Non-pigmented ciliary epithelial cell (primary cell): ENCODE measurements around the gene CPSF2.
A peak's percentile ranks its signal among the peaks of the same experiment; 100 is the strongest.

ENCODE experiments used
- DNase-seq: peaks from one replicate; pipeline ENCODE4 v3.0.0-alpha.2; 2010; ENCODE audit warnings: low read depth

Gene CPSF2

DNA sequence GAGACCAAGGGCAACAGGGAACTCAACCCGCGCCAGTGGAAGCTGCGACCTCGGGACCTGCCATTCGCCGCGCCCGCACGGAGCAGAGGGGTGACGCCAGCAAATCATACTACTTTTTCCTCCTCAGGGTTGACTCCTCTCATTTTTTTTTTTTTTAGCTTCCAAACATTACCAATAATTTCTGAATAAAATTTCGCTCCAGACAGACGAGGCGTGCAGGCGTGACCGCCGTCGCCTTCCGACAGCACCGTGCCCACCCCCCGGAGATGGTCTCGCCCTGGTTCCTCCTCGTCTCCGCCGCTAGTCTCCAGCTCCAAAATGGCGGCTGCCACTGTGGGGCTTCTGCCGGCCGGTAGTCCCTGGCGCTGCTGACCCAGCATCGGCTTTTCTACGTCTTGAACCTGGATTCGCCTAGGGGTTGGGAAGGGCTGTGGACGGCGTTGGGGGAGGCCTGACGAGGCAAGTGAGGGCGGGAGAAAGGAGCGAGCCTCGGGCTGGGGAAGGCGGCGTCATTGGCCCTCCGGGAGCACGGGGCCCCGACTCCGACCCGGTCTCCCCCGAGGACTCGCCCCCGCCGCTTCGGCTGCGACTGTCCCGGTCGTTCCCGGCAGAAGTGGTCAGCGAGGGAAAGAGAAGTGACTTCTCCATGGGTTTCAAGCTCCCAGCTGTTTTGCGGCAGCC lies at the start of gene CPSF2, which contains the start of gene NDUFB1:
CPSF2 (plus strand) TSS at position 300 of the 681 bp plus-strand sequence. CDS start 9,016 bp downstream, outside the sequence.
NDUFB1 (minus strand) TSS at position 37 of the 681 bp plus-strand sequence. CDS start 4,069 bp downstream, outside the sequence.
- no peak for DNase-seq

DNA sequence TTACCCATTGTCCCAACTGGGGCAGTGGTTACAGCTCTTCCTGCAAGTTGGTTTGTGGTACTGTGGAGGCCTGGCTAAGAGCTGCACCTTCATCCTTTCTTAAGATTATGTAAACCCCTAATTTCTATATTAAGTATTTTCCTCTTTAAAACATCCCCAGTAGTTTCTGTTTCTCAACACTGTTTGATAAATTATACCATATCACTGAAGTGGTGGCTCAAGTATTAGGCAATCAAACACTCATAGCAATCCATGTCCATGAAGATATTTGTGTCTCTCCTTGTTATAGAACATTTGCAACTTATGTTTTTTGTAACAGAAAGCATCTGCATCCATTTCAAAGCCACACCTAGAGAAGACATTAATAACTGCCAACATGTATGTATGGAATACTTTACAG lies 47.2 kb upstream of the CPSF2 start:
- no peak for DNase-seq

DNA sequence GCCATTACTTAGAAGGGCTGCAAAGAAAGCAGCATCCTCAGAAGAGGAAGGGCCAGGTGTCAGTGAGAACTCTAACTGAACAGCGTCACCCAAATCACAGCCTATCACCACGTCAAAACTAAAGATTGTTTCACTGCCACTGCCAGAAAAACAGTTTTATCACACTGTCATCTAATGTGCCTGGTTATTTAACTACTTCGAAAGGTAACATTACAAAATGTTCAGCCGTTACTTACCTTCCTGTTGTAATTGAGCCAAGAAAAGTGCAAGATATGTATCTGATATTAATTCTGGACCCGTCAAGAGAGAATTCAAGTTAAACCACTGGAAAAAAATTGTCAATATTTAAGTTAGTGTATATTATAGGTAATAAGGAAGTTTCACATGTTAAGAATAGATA lies 33.3 kb upstream of the CPSF2 start:
- DNase-seq: no peak

DNA sequence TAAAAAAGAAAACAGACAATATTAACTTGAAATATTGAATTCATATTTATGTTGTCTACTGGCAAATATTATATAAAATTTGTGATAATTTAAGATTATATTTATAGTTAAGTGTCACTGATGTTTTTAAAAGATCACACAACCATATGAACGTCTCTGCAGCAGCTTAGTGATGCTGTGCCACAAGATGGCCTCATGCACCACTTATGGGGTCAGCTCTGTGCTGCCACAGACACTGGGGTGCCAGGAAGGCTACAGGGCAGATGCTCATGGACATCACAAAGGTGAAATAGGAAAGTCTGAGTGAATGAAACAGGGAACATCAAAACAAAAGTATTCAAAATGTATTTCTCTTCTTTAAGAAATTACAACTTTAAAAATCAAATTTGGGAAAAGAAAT lies 28.4 kb upstream of the CPSF2 start:
- no peak for DNase-seq

DNA sequence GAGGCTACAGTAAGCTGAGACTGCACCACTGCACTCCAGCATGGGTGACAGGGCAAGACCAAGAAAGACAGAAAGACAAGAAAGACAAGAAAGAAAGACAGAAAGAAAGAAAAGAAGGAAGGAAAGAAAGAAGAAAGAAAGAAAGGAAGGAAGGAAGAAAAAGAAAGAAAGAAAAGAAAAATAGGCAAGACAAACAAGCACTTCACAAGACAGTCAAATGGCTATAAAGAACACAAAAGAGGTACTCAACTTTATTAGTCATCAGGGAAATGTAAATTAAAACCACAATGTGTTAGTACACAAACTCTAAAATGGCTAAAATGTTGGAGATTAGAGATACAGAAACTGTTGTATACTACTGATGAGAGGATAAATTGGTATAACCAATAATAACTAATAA lies 22.0 kb upstream of the CPSF2 start:
- no peak for DNase-seq

DNA sequence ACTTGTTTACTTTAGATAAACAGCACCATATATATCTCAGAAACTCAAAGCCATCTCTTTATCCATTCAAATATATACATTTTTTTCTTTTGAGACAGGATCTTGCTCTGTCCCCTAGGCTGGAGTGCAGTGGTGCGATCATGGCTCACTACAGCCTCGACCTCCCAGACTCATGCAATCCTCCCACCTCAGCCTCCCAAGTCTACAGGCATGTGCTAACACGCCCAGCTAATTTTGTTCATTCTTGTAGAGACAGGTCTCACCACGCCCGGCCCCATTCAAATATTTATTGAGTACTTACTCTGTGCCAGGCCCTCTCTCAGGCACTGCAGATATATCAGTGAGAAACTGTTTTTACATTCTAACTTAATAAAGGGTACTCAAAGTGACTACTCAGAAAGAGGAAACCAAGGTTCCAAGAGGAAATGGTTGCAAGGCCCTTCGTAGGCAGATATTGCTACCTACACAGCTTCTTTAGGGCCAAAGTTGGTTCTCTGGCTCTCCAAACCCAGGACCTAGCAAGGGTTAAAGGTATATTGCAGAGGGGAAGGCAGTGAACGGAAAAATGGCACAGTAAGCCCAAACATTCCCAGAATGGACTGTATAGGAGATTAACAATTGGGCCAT lies 18.3 kb upstream of the CPSF2 start:
- DNase-seq: no peak

DNA sequence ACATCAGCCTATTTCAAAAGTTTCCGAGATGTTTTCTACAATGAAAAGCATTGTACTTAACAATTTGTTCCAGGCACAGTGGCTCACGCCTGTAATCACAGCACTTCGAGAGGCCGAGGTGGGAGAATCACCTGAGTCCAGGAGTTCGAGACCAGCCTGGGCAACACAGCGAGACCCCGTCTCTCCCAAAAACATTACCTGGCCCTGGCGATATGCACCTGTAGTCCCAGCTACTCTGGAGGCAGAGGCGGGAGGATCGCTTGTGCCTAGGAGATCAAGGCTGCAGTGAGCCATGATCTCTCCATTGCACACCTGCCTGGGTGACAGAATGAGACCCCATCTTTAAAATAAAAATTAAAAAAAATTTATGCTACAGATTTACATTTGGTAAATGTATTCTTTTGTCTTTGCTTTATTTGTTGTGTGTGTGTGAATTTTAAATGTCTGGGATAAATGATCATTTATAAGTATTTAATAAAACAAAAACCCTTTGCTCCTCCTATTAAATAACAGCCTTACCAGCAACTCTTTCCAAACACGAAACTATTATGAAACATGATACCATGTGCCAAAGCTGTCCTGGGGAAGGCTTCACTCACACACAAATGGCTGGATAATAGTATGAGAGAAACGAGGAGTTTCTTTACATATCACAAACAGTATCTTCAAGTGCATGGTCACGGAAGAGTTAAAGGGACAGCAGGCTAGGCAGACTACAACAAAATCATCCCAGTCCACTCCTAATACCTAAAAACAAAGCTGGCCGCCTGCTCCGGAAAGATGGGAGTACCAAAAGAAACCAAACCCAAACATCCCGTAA lies 16.5 kb upstream of the CPSF2 start:
- no peak for DNase-seq

DNA sequence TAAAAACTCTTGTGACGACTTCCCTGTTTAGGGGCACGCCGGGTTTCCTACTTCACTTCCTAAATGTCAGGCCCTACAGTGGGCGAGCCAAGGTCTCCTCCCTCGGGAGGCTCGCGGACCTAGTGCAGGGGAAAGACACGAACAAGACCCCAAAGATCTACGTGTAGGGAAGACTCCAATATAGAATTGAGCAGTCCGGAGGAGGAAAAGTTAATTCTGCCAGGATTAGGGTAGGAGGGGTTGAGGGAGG lies 16.0 kb upstream of the CPSF2 start:
- no peak for DNase-seq

DNA sequence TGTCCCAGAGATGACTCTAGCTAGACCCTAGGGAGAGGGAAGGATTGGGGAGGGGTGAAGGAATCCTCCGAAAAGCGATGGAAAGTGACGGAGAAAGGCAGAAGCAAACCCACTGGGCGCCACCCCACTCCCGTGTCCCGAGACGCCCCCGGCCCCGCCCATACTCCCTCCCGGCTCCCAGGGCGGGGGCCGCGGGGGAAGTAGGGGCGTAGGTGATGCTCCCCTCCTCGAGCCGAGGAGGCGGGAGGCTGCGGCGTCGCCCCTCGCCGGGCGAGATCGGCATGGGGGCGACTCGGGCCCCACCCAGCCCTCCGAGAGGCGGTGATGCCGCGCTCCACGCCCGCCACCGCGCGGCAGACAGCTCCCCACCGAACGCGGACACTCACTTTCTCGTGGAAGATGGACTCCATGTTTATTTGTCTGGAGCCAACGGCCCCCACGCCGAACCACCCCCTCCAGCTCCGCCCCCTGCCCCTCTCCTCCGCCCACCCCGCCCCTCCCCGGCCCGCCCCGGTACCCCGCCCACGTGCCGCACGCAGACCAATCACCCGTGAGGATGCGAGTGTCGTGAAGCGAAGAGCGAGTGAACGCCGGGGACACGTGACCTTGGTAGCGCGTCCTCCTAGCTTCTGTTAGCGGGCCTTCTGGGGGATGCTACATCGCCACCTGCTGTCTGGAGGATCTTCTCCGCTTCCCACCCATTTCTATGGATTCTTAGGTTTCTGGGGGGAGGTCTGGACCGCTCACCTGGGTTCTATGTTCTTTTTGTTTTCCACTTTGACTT lies 15.4 kb upstream of the CPSF2 start, which contains the start of gene ATXN3:
ATXN3 (minus strand) TSS at position 440 of the 784 bp plus-strand sequence; CDS start at position 410, 30 bp downstream.
- DNase-seq: peak; percentile 96

DNA sequence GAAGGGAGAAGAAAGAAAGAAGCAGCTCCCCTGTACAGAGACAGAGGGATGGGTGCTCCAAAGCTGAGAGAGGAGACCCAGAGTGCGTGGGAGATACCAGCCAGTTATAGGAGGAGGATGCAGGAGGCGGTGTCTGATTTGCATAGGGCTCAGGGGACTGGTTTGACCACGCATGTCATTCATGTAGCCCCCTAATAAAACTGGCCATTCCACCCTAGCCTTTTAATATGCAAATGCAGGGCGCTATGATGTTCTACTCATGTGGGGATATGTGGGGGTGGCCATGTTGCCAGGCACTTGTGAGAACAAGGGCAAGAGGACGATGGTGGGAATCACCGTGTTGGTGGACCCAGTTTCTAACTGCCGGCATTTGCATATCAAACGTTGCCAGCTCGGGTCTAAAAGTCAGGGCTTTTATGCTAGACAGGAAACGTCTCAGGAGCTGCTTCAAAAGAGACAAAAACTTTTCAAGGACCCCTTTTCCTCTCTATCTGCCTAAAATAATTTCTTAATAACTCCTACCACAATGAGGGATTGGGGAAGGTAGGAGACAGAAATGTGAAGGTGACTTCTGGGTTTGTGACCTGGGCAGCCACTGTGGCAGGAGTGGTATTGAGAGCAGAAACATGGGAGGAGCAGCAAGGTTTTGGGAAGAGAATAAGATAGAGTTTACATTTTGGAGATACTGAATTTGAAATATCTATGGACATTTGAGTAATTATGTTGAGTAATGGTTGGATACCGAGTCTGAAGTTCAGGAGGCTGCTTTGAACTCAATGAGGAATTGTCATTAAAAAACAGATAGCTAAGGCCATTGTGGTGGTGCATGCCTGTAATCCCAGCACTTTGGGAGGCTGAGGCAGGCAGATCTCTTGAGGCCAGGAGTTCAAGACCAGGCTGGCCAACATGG lies 13.2 kb upstream of the CPSF2 start:
- no peak for DNase-seq

DNA sequence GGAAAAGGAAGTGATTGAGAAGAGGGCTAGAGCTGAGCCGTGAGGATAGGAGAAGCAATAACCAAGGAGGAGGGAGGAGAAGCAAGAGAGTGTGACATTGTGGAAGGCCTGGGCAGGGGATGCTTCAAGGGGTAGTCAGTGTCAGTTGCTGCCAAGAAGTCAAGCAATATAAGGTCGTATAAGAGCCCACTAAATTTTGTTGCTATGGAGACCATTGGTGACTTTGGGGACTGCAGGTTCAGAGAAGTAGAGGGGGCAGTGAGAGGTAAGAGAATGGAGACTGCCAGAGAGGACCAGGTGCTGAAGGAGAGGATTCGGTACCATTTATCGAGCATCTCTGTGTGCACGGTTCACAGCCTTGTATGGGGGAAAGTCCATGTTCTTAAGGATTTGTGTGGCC lies 12.3 kb upstream of the CPSF2 start:
- no peak for DNase-seq

DNA sequence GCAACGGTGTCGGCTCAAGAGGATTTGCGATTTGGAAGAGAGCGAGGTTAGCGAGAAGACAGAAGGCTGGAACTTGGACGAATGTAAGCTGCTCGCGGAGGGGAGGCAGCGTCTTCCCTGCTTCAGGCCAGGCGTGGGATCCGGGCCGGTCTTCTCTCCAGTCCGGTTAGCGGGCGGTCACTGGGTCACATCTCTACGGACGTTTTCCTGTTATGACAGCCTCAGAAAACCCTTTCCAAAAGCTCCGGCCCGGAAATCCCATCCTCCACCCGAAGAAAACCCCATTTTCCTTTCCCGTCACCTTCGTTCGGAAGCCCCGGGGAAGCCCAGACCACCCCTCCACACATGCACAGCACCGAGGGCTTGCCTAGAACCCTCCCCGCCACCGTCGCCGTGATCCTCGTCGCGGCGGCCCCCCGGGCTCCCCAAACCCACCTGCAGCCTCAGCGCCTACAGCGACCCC lies 531 bp upstream of the CPSF2 start:
- DNase-seq: no peak

DNA sequence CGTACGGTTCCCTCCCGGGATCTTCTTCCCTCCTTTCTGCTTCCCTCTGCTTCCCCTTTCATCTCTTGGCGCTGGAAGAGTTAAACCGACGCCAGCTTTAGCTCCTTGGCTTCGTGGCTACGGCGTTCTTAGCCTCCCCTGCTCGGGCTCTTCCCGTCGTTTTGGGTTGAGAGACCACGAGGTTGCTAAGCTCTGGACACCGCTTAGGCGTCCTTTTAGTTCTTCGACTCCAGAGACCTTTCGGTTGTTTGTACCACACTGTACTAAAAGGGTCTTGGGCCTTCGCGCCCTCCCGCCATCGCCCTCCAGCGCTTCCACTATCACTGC lies 545 bp downstream of the CPSF2 start:
- no peak for DNase-seq

DNA sequence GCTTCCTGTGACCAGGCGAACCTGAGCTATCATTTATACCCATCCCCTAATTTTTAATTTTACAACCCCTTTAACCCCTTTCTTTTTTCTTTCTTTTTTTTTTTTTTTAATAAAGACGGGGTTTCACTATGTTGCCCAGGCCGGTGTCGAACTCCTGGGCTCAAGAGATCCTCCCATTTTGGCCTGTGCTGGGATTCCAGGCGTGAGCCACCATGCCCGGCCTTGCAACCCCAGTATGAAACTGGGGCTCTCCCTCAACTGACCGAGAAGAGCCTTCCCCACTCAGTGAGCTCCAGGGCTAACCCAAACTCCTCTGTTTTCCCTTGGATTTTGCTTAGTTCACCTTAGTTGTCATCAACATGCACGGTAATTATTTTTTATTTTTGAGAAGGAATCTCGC lies 992 bp downstream of the CPSF2 start:
- no peak for DNase-seq

DNA sequence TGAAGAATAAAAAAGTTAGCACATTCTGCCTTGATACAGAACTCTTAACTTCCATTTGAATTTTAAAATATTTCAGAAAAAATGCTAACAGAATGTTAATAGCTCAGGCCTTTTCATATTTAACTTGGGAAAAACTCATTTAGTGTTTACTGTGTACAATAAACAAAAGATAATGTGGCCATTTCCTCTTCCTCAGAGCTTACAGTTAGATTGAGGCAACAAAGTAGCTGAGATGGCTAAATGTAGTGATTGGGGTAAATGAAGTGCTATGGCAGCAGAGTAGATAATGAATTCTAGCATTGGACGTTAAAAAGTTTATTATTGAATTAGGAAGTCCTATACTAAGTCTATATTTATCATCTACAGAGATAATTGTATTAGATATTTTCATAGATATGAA lies 12.7 kb downstream of the CPSF2 start:
- no peak for DNase-seq

DNA sequence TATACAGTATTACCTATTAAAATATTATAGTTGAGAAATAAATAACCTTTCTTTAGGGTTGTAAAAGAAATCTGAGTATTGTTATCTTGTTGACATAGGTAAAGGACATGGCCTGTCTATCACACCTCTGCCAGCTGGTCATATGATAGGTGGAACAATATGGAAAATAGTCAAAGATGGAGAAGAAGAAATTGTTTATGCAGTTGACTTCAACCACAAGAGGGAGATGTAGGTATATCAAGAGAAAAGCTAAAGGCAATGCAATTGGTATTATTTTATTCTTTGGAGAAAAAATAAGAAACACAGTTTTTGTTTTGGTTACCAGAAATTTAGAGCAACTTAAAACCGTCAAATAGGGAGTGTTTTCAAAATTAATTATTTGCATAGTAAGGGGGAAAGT lies 13.5 kb downstream of the CPSF2 start:
- DNase-seq: no peak

DNA sequence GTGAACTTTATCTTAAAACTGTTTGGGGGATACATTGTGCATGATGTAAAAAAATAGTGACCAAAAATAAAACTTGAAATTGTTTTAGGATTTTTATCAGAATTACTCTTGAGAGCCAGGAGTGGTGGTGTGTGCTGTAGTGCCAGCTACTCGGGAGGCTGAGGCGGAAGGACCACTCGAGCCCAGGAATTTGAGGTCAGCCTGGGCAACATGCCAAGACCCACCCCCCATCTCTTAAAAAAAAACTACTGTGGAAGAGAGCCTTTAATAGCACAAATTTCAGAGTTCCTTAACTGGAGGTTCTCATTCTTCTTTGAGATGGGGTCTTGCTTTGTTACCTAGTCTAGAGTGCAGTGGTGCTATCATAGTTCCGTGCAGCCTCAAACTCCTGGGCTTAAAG lies 21.5 kb downstream of the CPSF2 start:
- no peak for DNase-seq

DNA sequence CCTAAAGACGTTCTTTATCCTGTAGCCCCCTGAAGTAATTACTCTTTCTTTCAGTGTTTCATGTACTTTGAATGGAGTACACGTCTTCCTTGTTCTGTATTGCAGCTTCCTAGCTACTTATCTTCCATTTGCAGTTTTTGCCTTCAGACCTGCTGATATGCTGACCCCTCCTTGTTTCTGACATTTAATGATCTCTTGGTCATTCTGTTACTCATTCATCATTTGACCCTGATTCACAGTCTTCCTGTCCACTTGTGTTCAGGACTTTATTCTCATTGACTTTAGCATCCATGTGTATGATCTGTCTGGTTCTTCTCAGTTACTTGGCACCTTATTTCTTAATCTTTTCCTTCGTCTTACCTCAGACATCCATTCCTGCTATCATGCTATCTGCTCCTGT lies 22.2 kb downstream of the CPSF2 start:
- no peak for DNase-seq

DNA sequence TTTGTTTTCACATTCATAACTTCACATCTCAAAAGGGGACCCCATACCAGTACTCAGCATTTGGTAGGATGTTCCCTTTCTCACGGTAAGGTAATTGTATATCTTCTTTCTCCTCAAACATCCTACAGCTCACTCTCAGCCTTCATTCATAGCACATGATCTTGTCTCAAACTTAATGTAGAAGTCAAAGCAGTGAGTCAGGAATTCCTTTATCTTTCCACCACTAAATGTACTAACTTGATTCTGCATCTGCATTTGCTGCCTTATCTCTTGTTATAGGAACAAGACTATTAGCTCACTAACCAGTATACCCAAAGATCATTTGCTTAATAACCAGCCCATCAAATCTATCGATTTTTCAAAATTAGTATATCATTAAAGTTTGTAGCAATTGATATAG lies 22.9 kb downstream of the CPSF2 start:
- peak; percentile 47 for DNase-seq

DNA sequence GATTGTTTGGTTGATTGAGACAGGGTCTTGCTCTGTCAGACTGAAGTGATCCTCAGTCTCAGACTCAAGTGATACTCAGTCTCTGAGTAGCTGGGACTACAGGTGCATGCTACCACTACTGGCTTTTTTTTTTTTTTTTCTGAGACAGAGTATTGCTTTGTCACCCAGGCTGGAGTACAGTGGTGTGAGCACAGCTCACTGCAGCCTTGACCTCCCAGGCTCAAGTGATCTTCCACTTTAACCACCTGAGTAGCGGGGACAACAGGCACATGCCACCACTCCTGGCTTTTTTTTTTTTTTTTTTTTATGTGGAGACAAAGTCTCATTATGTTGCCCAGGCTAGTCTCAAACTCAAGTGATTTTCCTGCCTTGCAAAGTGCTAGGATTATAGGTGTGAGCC lies 31.8 kb downstream of the CPSF2 start:
- DNase-seq: no peak

DNA sequence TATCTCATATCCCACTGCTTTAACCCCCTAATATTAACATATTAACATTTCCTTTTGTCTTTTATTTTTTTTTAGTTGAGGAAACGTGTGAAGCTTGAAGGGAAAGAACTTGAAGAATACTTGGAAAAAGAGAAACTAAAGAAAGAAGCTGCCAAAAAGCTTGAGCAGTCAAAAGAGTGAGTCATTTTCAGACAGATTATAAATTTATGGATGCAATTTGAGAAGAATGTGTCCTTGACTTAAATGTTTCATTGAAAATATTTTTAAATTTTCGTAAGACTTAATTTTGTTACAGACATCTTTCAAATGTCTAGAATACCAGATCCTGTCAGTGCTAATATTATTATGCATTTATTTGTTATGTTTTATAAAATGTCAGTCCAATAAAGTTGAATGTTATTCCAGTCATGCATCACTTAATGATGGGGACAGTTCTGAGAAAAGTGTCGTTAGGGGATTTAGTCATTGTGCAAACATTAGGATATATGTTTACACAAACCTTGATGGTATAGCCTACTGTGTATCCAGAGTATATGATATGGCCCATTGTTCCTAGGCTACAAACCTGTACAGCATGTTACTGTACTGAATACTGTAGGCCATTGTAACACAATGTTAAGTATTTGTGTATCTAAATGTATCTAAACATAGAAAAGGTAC lies 32.6 kb downstream of the CPSF2 start:
- DNase-seq: no peak
